Epithelial cell of esophagus (primary cell): ENCODE data around the gene PARP16.

Source experiments
- DNase-seq: peaks from one replicate; pipeline ENCODE4 v3.0.0; 2010; ENCODE audit warnings: low read depth
- H3K4me3 ChIP-seq: 2 replicates; pipeline ENCODE4 v1.5.1; 2011; ENCODE audit warnings: mild to moderate bottlenecking, low read length, control low read depth
- TF ChIP-seq, protein P1 (sequence below): IDR thresholded peaks from 2 replicates; pipeline ENCODE4 v1.5.1; 2011; ENCODE audit warnings: low read depth, mild to moderate bottlenecking, low read length, control low read depth, inconsistent platforms; ENCODE audit not compliant: insufficient read depth; ENCODE audit errors: missing control alignments

PARP16 gene

DNA sequence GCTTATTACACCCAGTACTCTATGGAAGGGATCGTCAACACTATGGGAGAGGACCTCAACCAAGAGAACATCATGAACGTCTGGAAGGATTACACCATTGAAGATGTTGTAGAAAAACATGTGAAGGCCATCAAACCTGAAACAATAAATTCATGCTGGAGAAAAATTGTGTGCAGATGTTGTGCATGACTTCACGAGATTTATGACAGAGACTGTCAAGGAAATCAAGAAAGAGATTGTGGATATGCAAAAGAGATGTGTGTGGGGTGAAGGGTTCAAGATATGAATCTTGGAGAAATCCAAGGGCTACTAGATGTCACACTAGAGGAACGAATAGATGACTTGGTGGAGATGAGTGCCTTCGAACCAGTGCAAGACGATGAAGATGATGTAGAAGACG is 3.5 kb upstream of the PARP16 start:
- no peak for DNase-seq
- no peak overlapping the region for H3K4me3 ChIP-seq
- TF ChIP-seq, protein P1, sequence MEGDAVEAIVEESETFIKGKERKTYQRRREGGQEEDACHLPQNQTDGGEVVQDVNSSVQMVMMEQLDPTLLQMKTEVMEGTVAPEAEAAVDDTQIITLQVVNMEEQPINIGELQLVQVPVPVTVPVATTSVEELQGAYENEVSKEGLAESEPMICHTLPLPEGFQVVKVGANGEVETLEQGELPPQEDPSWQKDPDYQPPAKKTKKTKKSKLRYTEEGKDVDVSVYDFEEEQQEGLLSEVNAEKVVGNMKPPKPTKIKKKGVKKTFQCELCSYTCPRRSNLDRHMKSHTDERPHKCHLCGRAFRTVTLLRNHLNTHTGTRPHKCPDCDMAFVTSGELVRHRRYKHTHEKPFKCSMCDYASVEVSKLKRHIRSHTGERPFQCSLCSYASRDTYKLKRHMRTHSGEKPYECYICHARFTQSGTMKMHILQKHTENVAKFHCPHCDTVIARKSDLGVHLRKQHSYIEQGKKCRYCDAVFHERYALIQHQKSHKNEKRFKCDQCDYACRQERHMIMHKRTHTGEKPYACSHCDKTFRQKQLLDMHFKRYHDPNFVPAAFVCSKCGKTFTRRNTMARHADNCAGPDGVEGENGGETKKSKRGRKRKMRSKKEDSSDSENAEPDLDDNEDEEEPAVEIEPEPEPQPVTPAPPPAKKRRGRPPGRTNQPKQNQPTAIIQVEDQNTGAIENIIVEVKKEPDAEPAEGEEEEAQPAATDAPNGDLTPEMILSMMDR: no peak

DNA sequence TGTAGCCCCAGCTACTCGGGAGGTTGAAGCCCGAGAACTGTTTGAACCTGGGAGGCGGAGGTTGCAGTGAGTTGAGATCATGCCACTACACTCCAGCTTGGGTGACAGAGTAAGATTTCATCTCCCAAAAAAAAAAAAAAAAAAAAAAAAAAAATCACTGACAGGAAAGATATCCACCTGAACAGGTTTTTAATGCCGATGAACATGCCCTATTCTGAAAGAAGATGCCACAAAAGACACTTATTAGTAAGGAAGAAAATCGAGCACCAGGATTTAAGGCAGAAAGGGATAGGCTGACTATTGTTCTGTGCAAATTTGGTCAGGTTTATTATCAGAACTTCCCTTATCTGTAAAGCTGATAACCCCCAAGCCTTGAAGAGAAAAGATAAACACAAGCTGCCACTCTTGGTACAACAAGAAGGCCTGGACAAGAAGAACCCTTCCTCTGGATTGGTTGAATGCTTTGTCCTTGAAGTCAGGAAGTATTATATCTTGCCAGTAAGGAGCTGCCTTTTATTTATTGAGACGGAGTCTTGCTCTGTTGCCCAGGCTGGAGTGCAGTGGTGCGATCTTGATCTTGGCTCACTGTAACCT is 2.7 kb upstream of the PARP16 start:
- no peak overlapping the region for H3K4me3 ChIP-seq
- TF ChIP-seq, protein P1: no peak
- no peak for DNase-seq

DNA sequence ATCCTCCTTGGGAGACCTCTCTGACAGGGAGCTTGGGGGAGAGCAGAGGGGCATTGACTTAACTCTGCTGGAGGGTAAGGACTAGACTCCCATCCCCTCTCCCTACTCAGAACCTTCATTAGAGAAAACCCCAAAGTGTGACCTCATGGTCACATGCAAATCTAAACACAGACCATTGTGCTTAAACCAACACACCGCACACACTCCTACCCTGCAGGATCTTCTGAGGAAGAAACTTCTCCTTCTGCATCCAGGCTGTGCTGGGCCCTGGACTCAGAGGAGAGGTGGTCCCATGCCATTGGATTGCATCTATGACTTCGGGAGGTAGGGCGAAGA is 805 bp upstream of the PARP16 start:
- no peak overlapping the region for H3K4me3 ChIP-seq
- TF ChIP-seq, protein P1: no peak
- DNase-seq: no peak

DNA sequence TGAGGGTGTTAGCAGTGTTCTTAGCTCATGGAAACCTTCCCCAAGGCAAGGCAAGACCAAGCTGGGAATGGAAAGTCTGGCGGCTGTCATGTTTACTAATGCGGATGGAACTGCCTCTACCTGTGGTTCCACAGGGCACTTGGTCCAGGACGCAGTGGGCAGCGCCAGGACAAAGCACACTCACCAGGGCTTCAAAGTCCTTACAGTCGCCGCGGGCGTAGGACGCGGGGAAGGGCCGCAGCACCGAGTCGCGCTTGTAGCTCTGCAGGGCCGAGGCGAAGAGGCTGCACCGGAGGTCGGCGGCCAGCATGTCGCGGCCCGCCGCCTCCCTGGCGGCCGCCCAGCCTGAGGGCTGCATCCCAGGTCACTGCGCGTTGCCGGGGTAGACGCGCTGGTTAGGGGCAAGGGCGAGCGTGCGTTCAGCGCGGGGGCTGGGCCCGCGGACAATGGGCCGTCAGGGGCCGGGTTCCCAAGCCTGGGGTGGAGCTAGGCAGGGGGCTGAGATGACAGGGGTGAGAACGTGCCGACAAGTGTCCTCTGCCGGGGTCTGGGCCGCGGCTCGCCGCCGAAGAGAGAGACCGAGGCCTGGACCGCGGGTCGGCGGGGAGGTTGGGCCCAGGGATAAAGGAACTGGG is 497 bp downstream of the PARP16 start:
- TF ChIP-seq, protein P1: no peak
- peak; percentile 21 for DNase-seq
- peak overlapping the region; percentile 57 for H3K4me3 ChIP-seq

DNA sequence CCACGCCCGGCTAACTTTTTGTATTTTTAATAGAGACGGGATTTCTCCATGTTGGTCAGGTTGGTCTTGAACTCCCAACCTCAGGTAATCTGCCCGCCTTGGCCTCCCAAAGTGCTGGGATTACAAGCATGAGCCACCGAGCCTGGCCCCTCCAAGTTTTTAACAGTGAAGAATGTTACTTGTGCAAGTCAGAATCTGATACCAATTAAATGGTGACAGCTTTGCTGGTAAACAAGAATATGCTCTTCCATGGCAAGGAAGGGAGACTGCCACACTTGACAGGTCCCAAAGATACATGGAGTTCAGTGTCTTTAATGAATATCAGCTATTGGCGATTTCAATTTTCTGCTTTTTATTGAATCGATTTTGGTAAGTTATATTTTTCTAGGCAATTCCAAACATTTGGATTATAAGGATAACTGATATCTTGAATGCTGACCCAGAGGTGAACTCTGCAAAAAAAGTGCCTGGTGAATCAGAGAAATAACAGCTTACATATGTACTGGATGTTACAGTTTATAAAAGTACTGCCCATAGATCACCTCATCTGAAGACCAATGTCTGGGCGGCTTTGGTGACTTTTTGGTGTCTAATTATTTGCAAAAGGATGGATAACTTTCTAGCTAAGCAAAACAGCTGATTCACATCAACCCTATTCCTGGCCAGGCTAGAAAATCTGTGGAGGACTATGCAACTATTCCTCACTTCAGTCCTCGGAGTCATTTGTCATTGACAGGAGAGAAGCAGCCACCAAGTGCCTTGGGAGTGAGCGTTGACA is 1.2 kb downstream of the PARP16 start:
- TF ChIP-seq, protein P1: no peak
- DNase-seq: no peak

DNA sequence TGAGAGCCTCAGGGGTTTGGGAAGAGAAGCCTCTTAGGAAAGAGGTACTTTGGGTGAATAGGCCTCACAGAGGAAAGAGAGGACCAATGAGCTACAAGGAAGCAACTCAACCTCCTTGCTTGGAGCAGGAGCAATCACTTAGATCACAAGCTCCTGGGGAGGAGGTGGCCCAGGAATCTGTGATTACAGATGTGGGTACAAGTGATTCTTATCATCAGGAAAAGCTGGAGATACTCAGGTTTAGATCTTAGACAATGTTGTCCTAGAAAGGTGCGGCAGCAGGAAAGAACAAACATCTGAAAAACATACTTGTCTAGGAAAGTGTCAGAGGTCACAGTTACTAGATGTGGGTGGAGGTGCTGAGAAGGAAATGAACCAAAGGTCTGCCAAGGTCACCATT is 8.2 kb downstream of the PARP16 start:
- TF ChIP-seq, protein P1: no peak
- H3K4me3 ChIP-seq: no peak overlapping the region
- no peak for DNase-seq

More for the DNA sequence above, 1.2 kb downstream of the PARP16 start:
- H3K4me3 ChIP-seq: peak overlapping the region; percentile 57
